ENCODE measurements around the gene JUN. TPM values are rescaled to one million over a fixed set of nuclear protein-coding genes. Genes with fewer than 3 reads are reported as not detected.

The JUN gene
- polyA plus RNA-seq, 1 of the 3 experiments (the other 2 are of a cell fraction): 66.5 TPM

- Histone ChIP-seq H4K20me1 (ENCODE audit: insufficient read depth) (no peaks in the 10 kb centered on the region), H2AFZ (ENCODE audit: low read depth) (no peak overlapping the region), H3K9ac (no peak overlapping the region), H3K9me2 (no peaks in the 10 kb centered on the region), H3K4me1 (ENCODE audit: control insufficient read depth in 1 of 2, insufficient read depth in 2 of 2, low read depth in 1 of 2, low read length in 1 of 2) (peaks cover 0 to 3% of the 10 kb centered on the region in 2 experiments; a peak in 1 of 4 replicates), H3K79me2 (ENCODE audit: insufficient read depth) (no peaks in the 10 kb centered on the region), H3K4me2 (no peak overlapping the region), H3K4me3 (ENCODE audit: low read depth in 2 of 2, low read length in 1 of 2) (no peak overlapping the region), H3K9me3 (no peaks in the 10 kb centered on the region), H3F3A (replicated peaks; ENCODE audit: insufficient read depth) (no peaks in the 10 kb centered on the region), H3K27ac (ENCODE audit: low read depth in 2 of 2, low read length in 1 of 2) (no peak overlapping the region), H3K27me3 (ENCODE audit: insufficient read depth) (no peaks in the 10 kb centered on the region), H3K36me3 (replicated peaks in 1 of 2; ENCODE audit: control insufficient read depth in 1 of 2, insufficient read depth in 2 of 2, low read length in 1 of 2) (no peaks in the 10 kb centered on the region)
- TF ChIP-seq ZBTB33 (IDR thresholded peaks at IDR 0.05; ENCODE audit: borderline replicate concordance, low read depth) (no peak), FOXJ3 (CRISPR knock-in tag; IDR thresholded peaks at IDR 0.05) (no peak), EP300 (IDR thresholded peaks at IDR 0.05; ENCODE audit: borderline replicate concordance in 1 of 2, low read depth in 1 of 2, low read length in 1 of 2) (no peak), MXI1 (IDR thresholded peaks at IDR 0.05; ENCODE audit: low read depth, low read length) (no peak), RAD21 (IDR thresholded peaks at IDR 0.05; ENCODE audit: low read length) (no peak), NRF1 (IDR thresholded peaks at IDR 0.05; ENCODE audit: low read depth, low read length) (no peak), ELF1 (IDR thresholded peaks at IDR 0.05) (no peak), RFX5 (IDR thresholded peaks at IDR 0.05; ENCODE audit: low read length) (no peak), NFIC (IDR thresholded peaks at IDR 0.05; ENCODE audit: borderline replicate concordance) (no peak), SMC3 (IDR thresholded peaks at IDR 0.05; ENCODE audit: low read depth, low read length) (no peak), FOSL2 (IDR thresholded peaks at IDR 0.05; ENCODE audit: borderline replicate concordance, low read depth) (no peak), JUND (IDR thresholded peaks at IDR 0.05) (no peak), TCF12 (IDR thresholded peaks at IDR 0.05) (no peak), CTCF (IDR thresholded peaks at IDR 0.05) (no peak), RXRA (IDR thresholded peaks at IDR 0.05; ENCODE audit: borderline replicate concordance, low read depth) (no peak), GABPA (IDR thresholded peaks at IDR 0.05; ENCODE audit: low read depth) (no peak)
- TF ChIP-seq, protein P1, sequence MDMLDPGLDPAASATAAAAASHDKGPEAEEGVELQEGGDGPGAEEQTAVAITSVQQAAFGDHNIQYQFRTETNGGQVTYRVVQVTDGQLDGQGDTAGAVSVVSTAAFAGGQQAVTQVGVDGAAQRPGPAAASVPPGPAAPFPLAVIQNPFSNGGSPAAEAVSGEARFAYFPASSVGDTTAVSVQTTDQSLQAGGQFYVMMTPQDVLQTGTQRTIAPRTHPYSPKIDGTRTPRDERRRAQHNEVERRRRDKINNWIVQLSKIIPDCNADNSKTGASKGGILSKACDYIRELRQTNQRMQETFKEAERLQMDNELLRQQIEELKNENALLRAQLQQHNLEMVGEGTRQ (IDR thresholded peaks at IDR 0.05; ENCODE audit: borderline replicate concordance, low read depth, low read length): no peak
- TF ChIP-seq, protein P2, sequence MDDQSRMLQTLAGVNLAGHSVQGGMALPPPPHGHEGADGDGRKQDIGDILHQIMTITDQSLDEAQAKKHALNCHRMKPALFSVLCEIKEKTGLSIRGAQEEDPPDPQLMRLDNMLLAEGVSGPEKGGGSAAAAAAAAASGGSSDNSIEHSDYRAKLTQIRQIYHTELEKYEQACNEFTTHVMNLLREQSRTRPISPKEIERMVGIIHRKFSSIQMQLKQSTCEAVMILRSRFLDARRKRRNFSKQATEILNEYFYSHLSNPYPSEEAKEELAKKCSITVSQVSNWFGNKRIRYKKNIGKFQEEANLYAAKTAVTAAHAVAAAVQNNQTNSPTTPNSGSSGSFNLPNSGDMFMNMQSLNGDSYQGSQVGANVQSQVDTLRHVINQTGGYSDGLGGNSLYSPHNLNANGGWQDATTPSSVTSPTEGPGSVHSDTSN (IDR thresholded peaks at IDR 0.05): no peak
- TF ChIP-seq, protein P3, sequence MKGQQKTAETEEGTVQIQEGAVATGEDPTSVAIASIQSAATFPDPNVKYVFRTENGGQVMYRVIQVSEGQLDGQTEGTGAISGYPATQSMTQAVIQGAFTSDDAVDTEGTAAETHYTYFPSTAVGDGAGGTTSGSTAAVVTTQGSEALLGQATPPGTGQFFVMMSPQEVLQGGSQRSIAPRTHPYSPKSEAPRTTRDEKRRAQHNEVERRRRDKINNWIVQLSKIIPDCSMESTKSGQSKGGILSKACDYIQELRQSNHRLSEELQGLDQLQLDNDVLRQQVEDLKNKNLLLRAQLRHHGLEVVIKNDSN (IDR thresholded peaks at IDR 0.05; ENCODE audit: borderline replicate concordance, low read depth): no peak
- TF ChIP-seq, protein P4, sequence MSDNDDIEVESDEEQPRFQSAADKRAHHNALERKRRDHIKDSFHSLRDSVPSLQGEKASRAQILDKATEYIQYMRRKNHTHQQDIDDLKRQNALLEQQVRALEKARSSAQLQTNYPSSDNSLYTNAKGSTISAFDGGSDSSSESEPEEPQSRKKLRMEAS (IDR thresholded peaks at IDR 0.05; ENCODE audit: low read depth): no peak
- POLR2A ChIA-PET: no interaction called here
- no peak for DNase-seq
- WGBS (ENCODE audit: low lambda C conversion rate): 79% methylated on average over 2 of the region's 2 CpGs
- CTCF ChIA-PET: no interaction called here
Measured at GRCh38 chr1:58811303-58811702, 27.5 kb upstream of the JUN start.

Measured in SK-N-SH (cell line).